B cell (primary cell): ENCODE measurements around the gene TIMM50. TPM values are rescaled to one million over a fixed set of nuclear protein-coding genes. Genes with fewer than 3 reads are reported as not detected.

Experiments
- ATAC-seq: fragments of 200-7000 bp; cut with Tn5 transposase; one replicate; pipeline ENCODE4 v1.10.0; 2021; ENCODE audit warnings: low read depth, mild to moderate bottlenecking, moderate number of reproducible peaks, moderate library complexity
- CTCF ChIA-PET: fragments of 350-600 bp; sonication (Branson Sonifier 250); formaldehyde crosslinking; loops from one replicate; lab custom pipeline; 2021; ENCODE audit warnings: antibody characterized with exemption, inconsistent platforms; lab: Charles Lee
- POLR2A ChIA-PET: fragments of 350-600 bp; sonication (Branson Sonifier 250); formaldehyde crosslinking; loops from one replicate; lab custom pipeline; 2021; ENCODE audit warnings: antibody characterized with exemption; lab: Charles Lee
- DNase-seq: peaks from one replicate; pipeline ENCODE4 v3.0.0; 2013
- H2AFZ ChIP-seq: 2 replicates; pipeline ENCODE4 v1.6.1; 2012; ENCODE audit warnings: mild to moderate bottlenecking, low read depth, low read length; ENCODE audit not compliant: insufficient read depth, poor library complexity, severe bottlenecking
- H3K27ac ChIP-seq, 2 donors: 1 replicate in 1 of 2; 2 replicates in 1 of 2; pipeline ENCODE4 v1.5.1; 2012 to 2013; ENCODE audit warnings: low read length in 2 of 2, mild to moderate bottlenecking in 2 of 2, moderate library complexity in 1 of 2
- H3K27me3 ChIP-seq, 4 experiments: fragments of 200-600 bp in 1 of 4; sonication (generic) in 1 of 4; replicated peaks in 1 of 4; 1 replicate in 2 of 4; 2 replicates in 2 of 4; pipeline versions ENCODE4 v1.6.1 to v1.7.0; 2013 to 2016; ENCODE audit warnings: low read length in 3 of 4, mild to moderate bottlenecking in 2 of 4, mixed read lengths in 1 of 4, moderate library complexity in 1 of 4; ENCODE audit not compliant: insufficient read depth in 4 of 4, control insufficient read depth in 3 of 4; ENCODE audit errors: control extremely low read depth in 1 of 4
- H3K36me3 ChIP-seq, 2 experiments: replicated peaks in 1 of 2; 1 replicate in 1 of 2; 2 replicates in 1 of 2; pipeline versions ENCODE4 v1.6.1 to v1.7.1; 2013; ENCODE audit warnings: low read length in 1 of 2; ENCODE audit not compliant: insufficient read depth in 2 of 2, control insufficient read depth in 1 of 2; ENCODE audit errors: control extremely low read depth in 1 of 2, extremely low read depth in 1 of 2
- H3K4me1 ChIP-seq, 2 donors: fragments of 200-600 bp in 1 of 2; sonication (generic) in 1 of 2; 1 replicate in 1 of 2; 2 replicates in 1 of 2; pipeline versions ENCODE4 v1.5.1 to v1.6.1; 2013 to 2017; ENCODE audit warnings: low read length in 2 of 2; ENCODE audit not compliant: control insufficient read depth in 2 of 2, insufficient read depth in 2 of 2
- H3K4me2 ChIP-seq: replicated peaks from 2 replicates; pipeline ENCODE3; 2012; ENCODE audit warnings: mild to moderate bottlenecking, low read depth, low read length; ENCODE audit not compliant: poor library complexity, severe bottlenecking
- H3K4me3 ChIP-seq, 5 experiments: fragments of 200-600 bp in 1 of 5; sonication (generic) in 1 of 5; 1 replicate in 3 of 5; 2 replicates in 2 of 5; pipeline versions ENCODE4 v1.5.1 to v1.7.0; 2011 to 2016; ENCODE audit warnings: low read length in 4 of 5, mild to moderate bottlenecking in 4 of 5, low read depth in 2 of 5, control low read depth in 1 of 5, moderate library complexity in 1 of 5; ENCODE audit not compliant: insufficient read depth in 1 of 5; ENCODE audit errors: control extremely low read depth in 1 of 5, extremely low read depth in 1 of 5
- H3K79me2 ChIP-seq: fragments of 200-600 bp; sonication (generic); one replicate; pipeline ENCODE4 v1.6.0; 2016; ENCODE audit warnings: low read length; ENCODE audit not compliant: control insufficient read depth, insufficient read depth
- H3K9ac ChIP-seq: fragments of 200-600 bp; sonication (generic); 2 replicates; pipeline ENCODE4 v1.6.1; 2017; ENCODE audit warnings: mild to moderate bottlenecking, low read length, moderate library complexity
- H3K9me3 ChIP-seq, 3 donors: one replicate each; pipeline versions ENCODE4 v1.6.1 to v1.7.1; 2013; ENCODE audit warnings: low read length in 2 of 3; ENCODE audit not compliant: control insufficient read depth in 2 of 3, insufficient read depth in 1 of 3; ENCODE audit errors: control extremely low read depth in 1 of 3
- H4K20me1 ChIP-seq: 2 replicates; pipeline ENCODE4 v1.6.0; 2012; ENCODE audit warnings: mild to moderate bottlenecking, low read length; ENCODE audit not compliant: insufficient read depth, control insufficient read depth, poor library complexity, severe bottlenecking
- H3K27ac Mint-ChIP-seq: one replicate; pipeline ENCODE4 v1.8.0; 2021; ENCODE audit warnings: mixed read lengths
- H3K27me3 Mint-ChIP-seq: one replicate; pipeline ENCODE4 v1.8.0; 2021; ENCODE audit warnings: mixed read lengths
- H3K4me1 Mint-ChIP-seq: one replicate; pipeline ENCODE4 v1.8.0; 2021; ENCODE audit warnings: mixed read lengths
- H3K4me3 Mint-ChIP-seq: one replicate; pipeline ENCODE4 v1.8.0; 2021; ENCODE audit warnings: mixed read lengths
- H3K9me3 Mint-ChIP-seq: one replicate; pipeline ENCODE4 v1.8.0; 2022; ENCODE audit warnings: mixed read lengths; ENCODE audit not compliant: insufficient read depth
- CTCF ChIP-seq: fragments of 200-600 bp; IDR thresholded peaks from one replicate; pipeline ENCODE4 v1.8.0; 2022; ENCODE audit warnings: antibody characterized with exemption, mild to moderate bottlenecking
- EZH2 ChIP-seq: IDR thresholded peaks from 2 replicates; pipeline ENCODE4 v1.6.1; 2012; ENCODE audit warnings: borderline replicate concordance, low read depth, mild to moderate bottlenecking, moderate library complexity, low read length; ENCODE audit not compliant: insufficient read depth, poor library complexity, severe bottlenecking
- WGBS: methylation state at CpG from one replicate; pipeline ENCODE4 v1.1.5; 2013; ENCODE audit warnings: missing lambda C conversion rate; ENCODE audit not compliant: insufficient coverage; 5-methylcytosine and 5-hydroxymethylcytosine counted together
- intact Hi-C: fragments of 100-400 bp; cut with micrococcal nuclease; formaldehyde crosslinking; loops from one replicate; pipeline ENCODE4 v1.10.0; 2022
- polyA plus RNA-seq: library from polyadenylated mRNA; depleted of rRNA; stranded (reverse); fragments of >200 nt; gene quantifications from 2 replicates; pipeline ENCODE4 v1.2.3, GENCODE V29; 2012
- total RNA-seq, 2 donors: library from RNA; stranded (reverse); fragments of 120-200 nt in 1 of 2; gene quantifications; 1 replicate in 1 of 2; 2 replicates in 1 of 2; pipeline versions ENCODE4 v1.2.3 to v1.2.4, GENCODE V29; 2013 to 2022

The TIMM50 gene
- total and polyA plus RNA-seq, 2 donors (not counting 1 experiment from before 2014, with no cell fraction given), result 25.7 to 55.3 TPM

- intact Hi-C loops, result no loop called here
- Histone ChIP-seq H3K4me2 (peak overlapping the region; percentile 95), H3K9ac (peak overlapping the region; percentile 63), H3K27ac (no peak overlapping the region), H3K4me3 (peak overlapping the region in 2 of 5 experiments; percentile 26 to 65), H4K20me1 (no peaks in the 10 kb centered on the region), H3K36me3 (no peaks in the 10 kb centered on the region), H2AFZ (peak overlapping the region; percentile 86), H3K27me3 (peaks cover 0 to 59% (median 17%) of the 10 kb centered on the region in 4 experiments), H3K9me3 (peaks cover 0 to 17% (median 0%) of the 10 kb centered on the region in 3 donors), H3K4me1 (peaks cover 16 to 21% of the 10 kb centered on the region in 2 donors), H3K79me2 (no peaks in the 10 kb centered on the region)
- peaks cover 20% of the 10 kb centered on the region for H3K4me1 Mint-ChIP-seq
- ChIA-PET POLR2A (no interaction called here), CTCF (interaction anchor here (0.6 to 2.0 kb wide), 3 partner anchors 12 to 45 kb away, joined by 3 to 4 read pairs (median 3); no protein-coding TSS in a partner anchor)
- TF ChIP-seq EZH2 (no peak), CTCF (no peak)
- 55% methylated on average over 5 of the region's 7 CpGs for WGBS
- DNase-seq (no peak), ATAC-seq (no peak)
- no peaks in the 10 kb centered on the region for H3K9me3 Mint-ChIP-seq
- H3K27ac Mint-ChIP-seq, result peak overlapping the region; percentile 2
- peak overlapping the region; percentile 71 for H3K4me3 Mint-ChIP-seq
- H3K27me3 Mint-ChIP-seq, result peaks cover 33% of the 10 kb centered on the region
Observed at GRCh38 chr19:39506598-39506943, 25.9 kb downstream of the TIMM50 start.

DNA sequence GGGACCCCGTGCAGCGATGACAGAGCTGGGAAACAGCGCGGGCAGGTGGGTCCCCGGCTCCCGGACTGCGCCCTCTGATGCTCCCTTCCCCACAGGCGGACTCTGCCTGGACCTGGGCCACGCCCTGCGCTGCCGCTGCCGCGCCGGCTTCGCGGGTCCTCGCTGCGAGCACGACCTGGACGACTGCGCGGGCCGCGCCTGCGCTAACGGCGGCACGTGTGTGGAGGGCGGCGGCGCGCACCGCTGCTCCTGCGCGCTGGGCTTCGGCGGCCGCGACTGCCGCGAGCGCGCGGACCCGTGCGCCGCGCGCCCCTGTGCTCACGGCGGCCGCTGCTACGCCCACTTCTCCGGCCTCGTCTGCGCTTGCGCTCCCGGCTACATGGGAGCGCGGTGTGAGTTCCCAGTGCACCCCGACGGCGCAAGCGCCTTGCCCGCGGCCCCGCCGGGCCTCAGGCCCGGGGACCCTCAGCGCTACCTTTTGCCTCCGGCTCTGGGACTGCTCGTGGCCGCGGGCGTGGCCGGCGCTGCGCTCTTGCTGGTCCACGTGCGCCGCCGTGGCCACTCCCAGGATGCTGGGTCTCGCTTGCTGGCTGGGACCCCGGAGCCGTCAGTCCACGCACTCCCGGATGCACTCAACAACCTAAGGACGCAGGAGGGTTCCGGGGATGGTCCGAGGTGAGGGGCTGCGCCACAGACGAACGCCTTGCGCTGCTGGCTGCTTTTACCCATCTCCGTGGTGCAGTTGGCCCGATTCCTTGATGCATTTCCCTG, 26.5 kb downstream of the TIMM50 start:
- H3K4me1 Mint-ChIP-seq, result peaks cover 20% of the 10 kb centered on the region
- Histone ChIP-seq H4K20me1 (no peaks in the 10 kb centered on the region), H3K4me3 (peak overlapping the region in 4 of 5 experiments; percentile 29 to 66 (median 60)), H3K27ac (no peak overlapping the region), H2AFZ (peak overlapping the region; percentile 86), H3K36me3 (no peaks in the 10 kb centered on the region), H3K4me1 (peaks cover 16 to 21% of the 10 kb centered on the region in 2 donors), H3K9me3 (peaks cover 0 to 17% (median 0%) of the 10 kb centered on the region in 3 donors), H3K4me2 (peak overlapping the region; percentile 95), H3K9ac (peak overlapping the region; percentile 63), H3K27me3 (peaks cover 0 to 58% (median 17%) of the 10 kb centered on the region in 4 experiments), H3K79me2 (no peaks in the 10 kb centered on the region)
- ATAC-seq, result peak; percentile 67
- ChIA-PET CTCF (interaction anchor here (0.6 to 2.0 kb wide), 6 partner anchors 8 to 374 kb away, joined by 3 to 4 read pairs (median 3); partner anchors contain the start of gene DLL3), POLR2A (no interaction called here)
- DNase-seq, result peak; percentile 79
- peak overlapping the region; percentile 87 for H3K4me3 Mint-ChIP-seq
- WGBS, result 9% methylated on average over 96 of the region's 96 CpGs
- peaks cover 31% of the 10 kb centered on the region for H3K27me3 Mint-ChIP-seq
- H3K9me3 Mint-ChIP-seq, result no peaks in the 10 kb centered on the region
- peak overlapping the region; percentile 6 for H3K27ac Mint-ChIP-seq
- TF ChIP-seq EZH2 (no peak), CTCF (no peak)
- intact Hi-C loops, result no loop called here
